GM18526 (cell line): Measurements from ENCODE around the gene VMP1.

Experiments
- POLR2A ChIP-seq: IDR thresholded peaks from 3 replicates; pipeline ENCODE4 v1.6.1; 2011; ENCODE audit not compliant: insufficient read length; ENCODE audit errors: extremely low read depth

VMP1 gene

GRCh38 chr17:59727817-59728533, 20.5 kb downstream of the VMP1 start:
- TF ChIP-seq POLR2A: no peak

GRCh38 chr17:59730268-59730834, 22.9 kb downstream of the VMP1 start:
- no peak for TF ChIP-seq POLR2A

GRCh38 chr17:59733697-59734096, 26.2 kb downstream of the VMP1 start:
- TF ChIP-seq POLR2A: no peak

- no peak for TF ChIP-seq POLR2A
Observed at GRCh38 chr17:59734226-59734625, 26.8 kb downstream of the VMP1 start.

GRCh38 chr17:59737324-59737723, 29.9 kb downstream of the VMP1 start:
- no peak for TF ChIP-seq POLR2A

GRCh38 chr17:59743842-59744241, 36.4 kb downstream of the VMP1 start:
- TF ChIP-seq POLR2A: no peak

GRCh38 chr17:59745040-59745439, 37.6 kb downstream of the VMP1 start:
- no peak for TF ChIP-seq POLR2A

GRCh38 chr17:59746849-59747445, 39.5 kb downstream of the VMP1 start:
- TF ChIP-seq POLR2A: no peak

- TF ChIP-seq POLR2A: no peak
Observed at GRCh38 chr17:59748591-59748990, 41.1 kb downstream of the VMP1 start.

GRCh38 chr17:59751955-59752413, 44.5 kb downstream of the VMP1 start:
- TF ChIP-seq POLR2A: no peak

- TF ChIP-seq POLR2A: no peak
Observed at GRCh38 chr17:59752446-59752845, 45.0 kb downstream of the VMP1 start.

- TF ChIP-seq POLR2A: no peak
Observed at GRCh38 chr17:59752922-59753321, 45.5 kb downstream of the VMP1 start.

- TF ChIP-seq POLR2A: no peak
Observed at GRCh38 chr17:59753522-59754467, 46.3 kb downstream of the VMP1 start.

- no peak for TF ChIP-seq POLR2A
Observed at GRCh38 chr17:59754552-59754951, 47.1 kb downstream of the VMP1 start.

GRCh38 chr17:59756236-59756818, 48.9 kb downstream of the VMP1 start:
- no peak for TF ChIP-seq POLR2A
